HuH-7.5 (cell line): ENCODE data around the gene LGALS3BP.

ENCODE experiments used
- DNase-seq: peaks from one replicate; pipeline ENCODE4 v3.0.0; 2011; ENCODE audit warnings: low spot score

The LGALS3BP gene

DNA sequence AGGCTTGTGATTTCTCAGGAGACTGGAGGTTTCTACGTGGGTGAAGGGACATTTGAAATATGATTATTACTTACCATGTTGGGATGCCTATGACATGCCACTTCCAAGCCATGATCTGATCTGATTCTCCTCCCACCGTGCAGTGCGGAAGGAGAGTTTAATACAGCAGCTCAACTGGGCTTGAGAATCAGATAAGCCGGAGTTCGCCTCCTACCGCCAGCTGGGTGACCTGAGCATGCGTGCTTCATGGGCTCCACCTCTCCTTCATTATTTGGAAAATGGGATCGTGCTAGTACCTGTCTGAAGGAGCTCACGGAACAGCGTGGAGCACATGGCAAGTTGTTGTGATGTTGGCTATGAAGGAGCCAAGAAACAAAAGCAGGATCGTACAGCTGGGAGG lies 42.2 kb downstream of the LGALS3BP start:
- no peak for DNase-seq

DNA sequence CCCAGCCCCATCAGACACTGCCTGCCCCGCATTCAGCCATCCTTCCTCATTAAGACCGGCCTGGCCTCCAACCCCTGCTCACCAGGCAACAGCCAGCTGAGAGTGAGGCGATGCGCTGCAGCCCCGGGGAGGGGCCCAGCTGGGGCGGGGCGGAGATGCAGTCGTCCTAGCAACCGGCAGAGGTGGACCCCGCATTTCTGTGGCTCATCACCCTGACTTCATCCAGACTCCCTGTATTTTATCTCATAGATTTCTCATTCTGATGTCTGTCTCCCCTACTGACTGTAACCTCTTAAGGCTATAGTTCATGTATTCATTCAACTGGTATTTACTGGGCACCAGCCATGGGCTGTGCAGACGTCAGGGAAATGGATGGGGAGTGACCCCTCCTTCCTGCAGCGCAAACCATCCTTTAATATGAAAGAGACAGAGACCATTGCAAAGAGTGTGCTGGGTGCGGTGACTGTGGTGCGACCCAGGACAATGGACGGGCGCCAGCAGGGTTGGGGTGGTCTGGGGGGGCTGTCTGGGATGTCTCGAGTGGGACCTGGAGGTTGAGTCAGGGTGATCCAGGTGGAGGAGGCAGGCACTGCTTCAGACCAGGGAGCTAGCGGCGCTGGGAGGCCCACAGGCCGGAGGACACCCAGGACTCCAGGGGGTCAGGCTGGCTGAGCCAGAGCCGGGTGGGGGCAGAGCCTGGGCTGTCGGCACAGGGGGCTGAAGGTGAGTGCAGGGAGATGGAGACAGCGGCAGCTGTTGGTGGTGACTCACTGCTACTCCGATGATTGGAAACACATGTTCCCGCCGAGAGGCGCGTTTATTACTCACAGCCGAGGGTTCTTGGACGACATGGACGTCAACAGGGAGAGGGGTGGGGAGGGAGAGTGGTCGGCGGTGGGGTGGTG lies 44.1 kb downstream of the LGALS3BP start:
- no peak for DNase-seq

DNA sequence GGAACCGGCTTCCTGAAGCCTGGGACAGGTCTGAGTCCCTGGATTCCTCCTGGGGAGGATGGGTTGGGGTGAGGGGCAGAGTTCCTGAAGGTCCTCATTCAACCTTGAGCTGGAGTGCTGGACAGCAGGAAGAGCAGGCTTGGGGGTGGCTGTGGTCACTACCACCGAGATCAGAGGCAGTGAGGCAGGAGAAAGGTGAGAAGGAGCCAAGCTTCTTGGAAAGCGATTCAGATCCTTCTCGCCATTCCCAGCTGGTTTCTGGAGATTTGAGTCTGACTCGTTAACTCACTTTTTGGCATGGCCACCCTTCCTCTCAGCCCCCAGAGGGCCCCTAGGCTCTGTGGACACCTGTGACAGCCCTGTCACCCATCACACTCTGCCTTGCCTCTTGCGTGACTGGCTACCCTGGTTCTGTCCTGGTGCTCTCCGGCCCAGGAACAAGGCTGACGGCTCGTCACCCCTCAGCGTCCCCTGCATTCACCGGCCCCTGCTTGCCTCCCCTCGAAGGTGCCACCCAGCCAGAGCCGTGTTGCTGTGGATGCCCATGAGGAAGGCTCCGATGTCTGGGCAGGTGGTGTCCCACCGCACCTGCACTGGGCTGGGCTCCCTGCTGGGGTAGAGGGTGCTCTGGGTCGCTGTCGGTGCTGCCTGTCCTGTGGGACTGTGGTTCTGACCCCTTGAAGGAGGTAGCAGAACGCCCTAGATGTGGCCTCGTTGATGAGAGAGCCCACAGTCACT lies 44.9 kb downstream of the LGALS3BP start:
- DNase-seq, result no peak

DNA sequence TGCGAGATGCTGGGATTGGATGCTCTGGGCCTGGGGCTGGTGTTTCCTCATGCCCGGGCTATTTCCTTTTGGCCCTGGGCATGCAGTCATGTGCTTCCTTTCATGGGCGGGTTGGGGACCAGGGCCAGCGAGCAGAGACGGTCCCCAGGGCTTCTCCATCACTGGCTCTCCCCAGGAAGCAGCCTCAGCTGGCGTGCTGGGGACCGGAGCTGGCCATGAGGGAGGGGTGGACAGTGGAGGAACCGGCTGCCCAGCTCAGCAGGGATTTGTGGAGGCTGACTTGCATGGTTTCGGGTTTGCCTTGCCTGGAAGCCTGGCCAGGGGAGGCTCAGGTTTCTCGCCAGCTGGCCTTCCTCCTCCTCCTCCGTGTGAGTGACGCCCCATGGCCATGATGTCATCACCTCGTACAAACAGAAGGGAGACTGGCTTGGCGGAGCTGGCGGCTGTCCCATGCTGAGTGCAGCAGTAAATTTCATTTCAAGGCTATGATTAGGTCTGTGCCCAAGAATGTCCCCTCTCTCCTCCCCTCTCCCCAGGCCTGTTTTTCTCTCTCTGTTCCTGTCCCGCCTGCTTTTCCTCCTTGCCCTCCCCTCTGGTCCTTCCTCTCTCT lies 45.7 kb downstream of the LGALS3BP start:
- peak; percentile 56 for DNase-seq

DNA sequence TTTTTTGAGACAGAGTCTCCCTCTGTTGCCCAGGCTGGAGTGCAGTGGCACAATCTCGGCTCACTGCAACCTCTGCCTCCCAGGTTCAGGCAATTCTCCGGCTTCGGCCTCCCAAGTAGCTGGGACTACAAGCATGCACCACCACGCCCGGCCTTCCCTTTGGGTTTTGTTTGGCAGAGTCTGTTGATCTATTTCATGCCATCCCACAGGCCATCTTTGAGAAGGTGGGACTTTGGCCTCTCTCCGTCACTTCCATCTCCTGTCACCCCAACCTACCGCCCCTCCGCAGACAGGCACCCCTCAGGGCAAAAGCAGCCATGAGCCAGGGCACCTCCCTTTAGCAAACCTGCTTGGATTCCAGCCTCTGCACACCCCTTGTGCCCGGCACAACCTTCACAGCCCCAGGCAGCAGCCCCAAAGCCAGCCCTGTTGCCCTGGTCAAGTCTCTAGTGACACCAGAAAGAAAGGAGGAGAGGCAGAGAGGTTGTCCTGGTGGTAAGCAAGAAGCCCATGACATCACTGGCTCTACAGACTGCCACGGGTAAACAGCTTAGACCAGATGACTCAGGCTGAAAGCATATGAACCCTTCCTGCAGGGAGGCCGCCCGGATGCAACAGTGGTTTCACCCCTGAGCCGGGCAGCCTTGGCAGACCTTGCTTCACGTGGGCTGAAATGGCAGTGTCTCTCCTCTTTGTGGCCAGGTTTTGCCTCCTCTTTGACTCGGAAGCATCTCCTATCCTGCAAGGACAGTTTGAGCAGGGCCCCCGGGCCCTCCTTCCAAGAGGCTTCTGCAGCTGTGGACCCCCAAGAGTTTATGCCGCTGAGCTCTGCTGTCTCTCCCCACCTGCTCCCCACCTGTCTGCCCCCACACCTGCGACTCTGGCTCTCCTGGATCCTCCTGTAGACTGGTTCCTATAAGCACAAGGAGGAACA lies 46.4 kb downstream of the LGALS3BP start:
- DNase-seq, result peak; percentile 42

DNA sequence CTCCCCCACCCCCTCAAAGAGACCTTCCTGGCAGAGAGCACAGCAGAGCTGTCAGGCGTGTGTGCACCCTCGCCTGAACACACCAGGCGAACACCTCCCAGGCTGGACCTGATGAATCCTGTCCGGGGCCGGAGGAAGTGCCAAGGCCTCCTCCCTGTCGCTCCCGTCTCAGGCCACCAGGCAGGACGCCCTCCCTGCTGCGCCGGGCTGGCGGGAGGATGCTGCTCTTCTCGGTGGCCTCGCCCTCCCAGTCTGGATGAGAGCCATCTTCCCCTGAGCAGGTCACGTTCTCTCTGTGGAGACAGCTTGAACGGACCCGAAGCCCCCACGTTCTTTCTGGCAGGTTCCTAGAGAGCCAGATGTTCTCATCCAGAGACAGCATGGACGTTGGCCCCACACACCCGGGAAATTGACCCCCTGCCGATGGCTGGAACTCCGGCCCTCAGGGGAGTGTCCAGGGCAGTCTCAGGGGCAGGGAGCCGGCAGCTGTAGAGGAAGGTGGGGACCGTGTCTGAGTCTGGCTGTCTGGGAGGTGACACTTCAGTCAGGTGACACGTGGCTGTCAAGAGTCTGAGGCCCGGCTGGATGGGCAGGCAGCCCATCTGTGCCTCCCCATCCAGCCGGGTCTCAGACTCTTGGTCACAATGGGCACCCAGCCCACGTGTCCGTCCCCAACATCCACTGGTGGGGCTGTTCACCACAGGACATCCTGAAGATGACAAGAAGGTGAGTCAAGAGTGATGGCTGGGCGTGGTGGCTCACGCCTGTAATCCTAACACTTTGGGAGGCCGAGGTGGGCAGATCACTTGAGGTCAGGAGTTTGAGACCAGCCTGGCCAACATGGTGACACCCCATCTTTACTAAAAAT lies 49.6 kb downstream of the LGALS3BP start:
- DNase-seq, result no peak

DNA sequence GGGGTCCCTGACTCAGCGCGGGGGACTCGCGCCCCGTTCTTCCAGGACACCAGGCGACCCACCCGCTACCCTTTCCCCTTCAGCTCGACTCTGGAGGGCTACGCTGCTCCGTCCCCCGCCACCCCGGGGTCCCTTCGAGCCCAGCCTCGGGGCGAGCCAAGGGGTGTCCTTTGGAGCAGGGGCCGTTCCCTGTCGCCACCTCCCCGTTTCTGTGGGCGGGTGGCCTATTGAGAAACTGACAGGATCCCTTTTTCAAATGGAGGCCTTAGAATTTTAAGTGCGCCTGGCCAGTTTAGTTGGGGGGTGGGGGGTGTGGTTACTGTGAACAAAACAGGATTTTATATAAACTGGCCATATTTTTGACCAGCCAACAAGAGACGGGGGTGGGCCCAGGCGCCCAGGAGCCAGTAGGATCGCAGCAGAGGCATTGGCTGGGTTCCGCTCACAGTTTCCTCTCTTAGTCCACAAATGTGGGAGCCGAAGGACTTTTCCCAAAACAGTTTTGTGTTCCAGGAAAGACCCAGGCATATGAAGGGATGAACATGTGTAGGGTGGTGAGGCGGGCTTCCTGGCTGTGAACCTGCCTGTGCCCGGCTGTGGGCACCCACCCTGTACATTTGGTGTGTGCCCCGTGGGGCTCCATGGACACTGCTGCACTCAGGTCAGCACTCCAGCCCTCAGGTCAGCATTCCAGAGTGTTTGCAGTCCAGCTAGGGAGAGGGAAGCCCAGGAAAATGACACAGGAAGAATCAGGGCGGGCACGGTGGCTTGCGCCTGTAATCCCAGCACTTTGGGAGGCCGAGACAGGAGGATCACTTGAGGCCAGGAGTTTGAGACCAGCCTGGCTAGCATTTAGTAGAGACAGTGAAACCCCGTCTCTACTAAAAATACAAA lies 53.8 kb downstream of the LGALS3BP start:
- no peak for DNase-seq

DNA sequence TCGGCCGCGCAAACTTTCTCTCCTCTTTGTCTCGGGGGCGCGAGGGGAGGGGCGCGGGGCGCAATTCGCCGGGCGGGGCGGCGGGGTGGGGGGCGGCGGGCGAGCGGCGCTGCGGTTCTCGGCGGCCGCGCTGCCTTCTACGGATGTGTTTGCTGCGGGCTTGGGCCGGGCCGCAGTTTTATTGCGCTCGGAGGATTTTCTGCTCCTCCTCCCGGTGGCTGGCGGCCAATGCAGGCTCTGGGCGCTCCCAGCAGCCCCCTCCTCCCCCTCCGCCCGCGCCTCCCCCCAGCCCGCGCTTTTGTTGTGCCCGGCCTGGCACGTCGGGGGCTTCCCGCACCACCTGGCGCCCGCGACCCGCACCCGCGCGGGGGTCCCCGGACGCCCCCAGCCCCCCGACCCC lies 54.5 kb downstream of the LGALS3BP start, which contains the start of gene TIMP2:
Gene TIMP2 (minus strand): TSS at position 154 of the 400 bp plus-strand sequence. CDS start 299 bp downstream, outside the sequence.
- DNase-seq, result peak; percentile 80

DNA sequence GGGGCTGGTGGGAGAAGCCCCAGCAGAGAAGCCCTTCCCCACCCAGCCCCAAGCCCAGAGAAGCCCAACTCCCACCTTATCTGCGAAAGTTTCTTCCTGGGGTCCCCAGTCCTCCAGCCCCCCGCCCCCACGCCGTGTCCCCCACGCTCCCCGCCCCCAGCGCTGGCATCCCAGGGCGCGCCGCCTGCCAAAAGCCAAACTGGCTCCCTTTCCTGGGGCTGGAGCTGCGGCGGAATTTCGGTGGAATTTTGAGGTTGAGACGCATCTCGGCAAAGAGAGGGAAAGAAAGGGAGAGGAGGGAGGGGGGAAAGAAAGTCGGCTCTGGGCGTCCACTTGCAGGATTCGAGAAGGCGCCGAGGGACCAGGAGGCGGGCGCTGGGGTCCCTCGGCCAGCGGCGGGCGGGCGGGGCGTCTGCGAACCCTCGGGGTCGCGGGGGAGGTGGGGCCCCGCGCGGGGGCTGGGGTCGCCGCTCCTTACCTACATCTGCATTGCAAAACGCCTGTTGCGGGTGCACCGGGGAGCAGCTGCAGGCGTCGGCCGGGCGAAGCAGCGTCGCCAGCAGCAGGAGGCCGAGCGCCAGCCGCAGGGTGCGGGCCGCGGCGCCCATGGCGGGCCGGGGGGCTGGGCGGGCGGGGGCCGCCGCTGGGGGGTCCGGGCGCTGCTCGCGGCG lies 55.1 kb downstream of the LGALS3BP start:
- no peak for DNase-seq

DNA sequence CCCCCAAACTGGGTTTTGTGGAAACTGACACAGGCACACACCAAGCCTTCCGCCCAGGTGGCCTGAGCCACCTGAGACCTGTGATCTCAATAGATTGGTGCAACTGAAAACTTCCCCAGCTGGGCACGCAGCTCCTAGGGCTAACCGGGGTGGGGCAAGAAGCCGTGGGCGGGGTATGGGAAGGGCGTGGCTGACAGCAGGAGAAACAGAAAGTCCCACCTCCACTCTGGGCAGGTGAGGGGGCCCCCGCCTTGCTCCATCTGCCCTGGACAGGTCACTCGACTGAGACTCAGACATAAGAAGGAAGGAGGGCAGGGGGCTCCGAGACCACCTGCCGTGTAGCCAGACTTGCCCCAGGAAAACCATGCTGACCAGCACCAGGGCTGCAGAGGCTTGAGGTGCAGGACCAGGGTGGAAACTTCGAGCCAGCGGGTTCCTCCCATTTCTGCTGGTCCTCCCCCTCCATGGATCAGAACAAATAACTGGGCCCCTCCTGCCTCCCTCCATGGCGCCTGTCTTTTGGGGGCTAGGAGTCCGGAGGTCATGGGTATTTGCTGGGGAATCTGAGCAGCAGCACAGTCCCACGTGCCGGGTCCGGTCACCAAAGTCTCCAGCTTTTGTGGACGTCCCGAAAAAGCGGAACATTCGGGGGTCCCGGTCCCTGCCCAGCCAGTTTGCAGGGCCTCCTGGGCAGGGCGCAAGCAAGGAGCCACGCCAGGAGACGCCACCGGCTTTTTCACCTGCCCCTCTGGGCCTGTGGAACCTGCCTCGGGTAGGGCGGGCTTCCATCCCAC lies 55.9 kb downstream of the LGALS3BP start:
- DNase-seq, result no peak

DNA sequence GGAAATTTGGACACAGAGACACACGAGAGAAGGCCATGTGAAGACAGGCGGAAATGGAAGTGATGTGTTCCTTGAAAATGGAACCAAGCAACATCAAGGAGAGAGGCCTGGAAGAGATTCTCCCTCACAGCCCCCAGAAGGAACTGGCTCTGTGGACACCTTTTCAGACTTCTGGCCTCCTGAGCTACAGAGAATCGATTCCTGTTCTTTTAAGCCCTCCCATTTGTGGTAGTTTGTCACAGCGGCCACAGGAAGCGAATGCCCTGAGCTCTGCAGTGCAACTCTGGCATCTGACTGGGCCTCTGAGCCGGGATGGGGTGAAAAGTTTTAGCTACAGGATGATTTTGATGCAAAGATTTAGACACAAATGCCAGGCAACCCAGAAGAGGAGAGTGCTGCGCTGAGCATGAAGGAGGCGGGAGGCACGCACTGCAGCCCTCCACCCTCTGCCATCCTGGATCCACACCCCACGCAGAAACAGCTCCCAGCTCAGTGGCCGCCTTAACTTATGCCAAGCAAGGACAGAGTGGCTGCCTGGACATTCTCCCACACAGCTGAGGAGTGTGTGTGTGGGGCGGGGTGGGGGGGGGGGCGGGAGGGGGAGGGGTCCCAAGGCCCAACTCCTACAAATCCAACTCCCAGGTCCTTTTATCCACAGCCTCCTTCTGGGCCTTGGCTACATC lies 56.8 kb downstream of the LGALS3BP start:
- DNase-seq, result no peak

DNA sequence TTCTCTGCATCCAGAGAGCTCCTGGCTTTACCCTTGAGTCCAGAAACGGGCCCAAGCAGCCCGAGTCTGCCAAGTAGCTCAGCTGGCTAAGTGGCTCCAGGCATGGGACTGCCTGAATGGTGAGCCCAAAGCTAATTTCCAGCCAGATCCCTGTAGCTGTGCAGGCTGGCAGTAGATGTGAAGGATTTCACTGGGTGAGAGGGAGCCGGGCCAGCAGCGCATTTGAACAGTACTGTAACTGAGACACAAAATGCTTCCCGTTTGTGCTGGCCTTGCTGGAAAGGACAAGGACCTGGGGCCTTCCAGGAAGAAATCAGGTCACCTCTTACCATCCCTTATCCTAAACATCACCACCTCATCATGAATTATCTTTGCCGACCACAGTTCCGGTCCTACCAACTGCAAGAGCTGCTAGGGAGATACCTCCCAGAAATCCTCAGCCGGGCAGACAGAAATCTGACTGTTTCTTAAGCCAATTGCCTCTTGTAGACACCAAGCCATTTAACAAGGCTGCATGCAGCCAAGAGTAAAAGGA lies 58.2 kb downstream of the LGALS3BP start:
- no peak for DNase-seq
